COLO668 (cell line): ENCODE measurements around the gene TNS1.
A peak's percentile ranks its signal among the peaks of the same experiment; 100 is the strongest.

Experiments used
- DNase-seq: peaks from one replicate; lab custom pipeline; 2025; ENCODE audit not compliant: unreplicated experiment; lab: John Stamatoyannopoulos, UW

Gene TNS1

GRCh38 chr2:217964275-217965161 is 38.3 kb downstream of the TNS1 start:
- no peak for DNase-seq

GRCh38 chr2:217960351-217960750 is 42.4 kb downstream of the TNS1 start:
- no peak for DNase-seq

DNA sequence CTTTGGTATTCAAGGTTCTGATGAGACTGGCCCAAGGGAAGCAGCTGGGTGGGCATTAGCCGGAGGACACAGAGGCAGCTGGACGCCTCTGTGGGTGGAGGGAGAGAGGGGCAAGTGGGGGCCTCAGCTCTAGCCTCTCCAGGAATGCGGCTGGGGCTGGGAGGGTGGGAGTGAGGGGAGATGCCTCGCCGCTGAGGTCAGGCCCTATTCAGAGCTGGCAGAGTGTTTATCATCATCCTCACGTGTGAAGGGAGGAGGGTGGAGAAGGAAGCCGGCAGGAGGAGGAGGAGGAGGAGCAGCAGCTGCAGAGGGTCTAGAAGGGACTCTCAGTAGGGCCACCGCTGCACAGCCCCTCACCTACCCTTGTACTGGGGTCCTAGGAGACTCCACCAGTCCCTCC is 43.1 kb downstream of the TNS1 start:
- DNase-seq = no peak

DNA sequence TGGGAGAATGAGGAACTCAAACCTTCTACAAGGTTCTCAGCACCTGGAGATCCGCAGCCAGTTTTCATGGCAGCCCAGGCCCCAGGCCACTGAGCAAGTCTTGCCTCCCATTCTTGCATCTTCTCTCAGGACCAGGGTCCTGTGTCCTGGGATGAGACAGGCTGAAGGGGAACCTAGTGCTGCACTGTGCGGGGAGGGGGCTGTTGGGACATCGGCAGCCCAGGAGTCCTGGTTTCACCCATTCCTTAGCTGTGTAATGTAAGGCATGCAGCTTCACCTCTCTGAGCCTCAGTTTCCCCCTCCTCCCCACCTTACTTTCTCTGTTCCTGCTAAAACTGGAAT is 43.9 kb downstream of the TNS1 start:
- no peak for DNase-seq

- no peak for DNase-seq
These were observed 44.5 kb downstream of the TNS1 start for GRCh38 chr2:217958206-217958883.

- DNase-seq = no peak
These were observed 46.0 kb downstream of the TNS1 start for GRCh38 chr2:217956586-217957457.

DNA sequence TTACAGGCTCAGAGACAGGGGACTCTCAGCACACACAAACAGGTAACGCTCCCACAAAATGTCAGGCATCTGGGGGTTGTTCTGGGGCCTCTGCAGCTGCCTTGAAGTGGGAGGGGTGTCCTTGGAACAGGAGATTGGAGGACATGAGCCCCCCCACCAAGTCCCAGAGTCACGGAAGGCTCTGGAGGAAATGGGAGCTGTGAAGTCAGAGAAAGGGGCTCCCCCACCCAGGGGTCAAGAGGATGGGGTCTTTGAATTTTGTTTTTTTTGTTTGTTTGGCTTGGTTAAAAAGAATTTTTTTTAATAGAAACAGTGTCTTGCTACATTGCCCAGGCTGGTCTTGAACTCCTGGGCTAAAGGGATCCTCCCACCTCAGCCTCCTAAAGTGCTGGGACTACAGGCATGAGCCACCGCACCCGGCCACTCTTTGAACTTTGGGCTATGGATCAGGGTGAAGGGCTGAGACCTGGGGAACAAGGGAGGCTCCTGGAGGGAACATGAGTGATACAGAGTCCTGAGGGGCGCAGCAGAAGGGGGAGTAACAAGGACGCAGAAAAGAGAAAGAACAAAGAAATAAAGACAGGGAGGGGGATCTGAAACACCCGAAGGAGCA is 46.8 kb downstream of the TNS1 start:
- DNase-seq = no peak

DNA sequence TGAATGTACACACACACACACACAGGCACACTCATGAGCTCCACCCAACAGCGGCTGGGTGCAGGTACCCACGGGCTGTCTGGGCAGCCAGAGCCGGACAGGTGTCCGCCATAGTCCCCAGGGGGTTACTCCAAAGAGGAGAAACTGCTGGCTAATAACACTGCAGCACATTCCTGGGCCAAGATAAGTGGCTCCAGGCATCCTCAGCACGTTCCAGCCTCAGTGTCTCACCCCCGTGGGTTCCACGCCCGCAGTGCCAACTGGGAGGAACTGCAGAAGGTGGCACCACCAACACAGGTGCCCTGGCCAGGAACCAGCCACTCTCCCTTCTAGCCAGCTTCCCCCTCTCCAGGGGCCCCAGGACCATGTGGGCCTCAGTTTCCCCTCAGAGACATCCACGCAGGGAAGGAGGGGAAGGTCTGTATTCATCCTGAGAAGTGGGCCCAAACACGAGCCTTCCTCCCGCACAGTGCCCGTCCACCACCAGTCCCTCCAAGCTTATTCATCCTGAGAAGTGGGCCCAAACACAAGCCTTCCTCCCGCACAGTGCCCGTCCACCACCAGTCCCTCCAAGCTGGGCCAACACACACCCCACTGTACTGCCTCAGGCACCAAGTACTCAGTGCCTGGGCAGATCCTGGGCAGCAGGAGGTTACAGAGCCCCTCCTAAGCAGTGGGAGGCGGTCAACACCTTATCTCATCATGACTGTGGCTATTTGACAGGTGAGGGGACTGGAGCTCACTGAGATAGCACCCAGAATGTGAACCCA is 47.6 kb downstream of the TNS1 start:
- no peak for DNase-seq

DNA sequence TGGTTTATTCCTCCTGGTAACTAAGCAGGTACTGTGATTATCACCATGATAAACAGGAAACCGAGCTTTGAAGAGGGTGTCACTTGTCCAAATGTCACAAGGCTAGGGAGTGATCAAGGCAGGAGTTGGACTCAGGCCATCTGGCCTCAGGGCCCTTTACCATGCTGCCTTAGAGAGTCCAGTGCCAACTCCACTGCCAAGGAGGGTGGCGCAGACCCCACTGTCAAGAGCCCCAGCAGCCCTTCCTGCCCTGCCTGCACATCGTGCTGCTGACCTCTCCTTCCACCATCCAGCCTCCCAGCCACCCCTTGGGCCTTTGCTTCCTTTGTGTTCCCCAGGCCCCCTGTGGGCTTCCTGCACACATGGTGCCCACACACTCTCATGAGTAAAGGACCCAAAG is 48.3 kb downstream of the TNS1 start:
- DNase-seq = peak; percentile 55

DNA sequence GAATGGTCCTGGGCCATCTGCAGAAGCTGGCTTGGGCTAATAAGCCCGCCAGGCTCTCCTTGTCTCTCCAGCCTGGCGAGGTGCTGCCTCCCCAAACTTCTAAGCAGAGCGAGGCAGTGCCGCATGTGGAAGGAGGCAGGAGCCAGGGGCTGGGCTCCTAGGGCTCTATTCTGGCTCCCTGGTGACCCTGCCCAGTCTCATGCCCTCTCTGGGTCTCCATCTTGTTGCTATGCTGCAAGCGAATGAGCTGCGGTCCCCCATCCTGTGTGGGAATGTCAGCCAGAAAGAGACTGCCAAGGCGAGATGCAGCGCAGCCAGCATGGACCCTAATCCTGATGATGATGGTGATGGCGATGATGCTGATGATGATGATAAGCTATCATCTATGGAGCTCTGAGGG is 48.7 kb downstream of the TNS1 start:
- no peak for DNase-seq

DNA sequence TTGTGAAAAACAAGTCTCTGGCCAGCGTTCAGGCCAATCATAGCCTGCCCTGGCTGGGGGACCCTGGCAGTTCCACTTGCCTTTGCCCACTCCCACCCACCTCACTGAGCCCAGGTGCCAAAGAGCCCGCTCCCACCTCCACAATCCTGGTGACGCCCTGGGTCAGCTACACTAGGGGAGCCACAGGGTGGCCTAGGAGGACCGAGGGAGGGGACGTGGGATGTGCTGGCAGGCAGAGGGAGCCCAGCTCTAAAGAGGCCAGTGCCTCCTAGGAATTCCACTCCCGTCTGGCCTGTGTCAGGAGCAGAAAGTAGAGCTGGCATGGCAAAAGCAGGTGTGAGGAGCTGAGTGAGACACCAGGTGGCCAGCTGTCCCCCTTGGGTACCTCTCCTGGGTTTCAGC is 49.3 kb downstream of the TNS1 start:
- DNase-seq = no peak

- DNase-seq = no peak
These were observed 49.7 kb downstream of the TNS1 start for GRCh38 chr2:217953011-217953481.

DNA sequence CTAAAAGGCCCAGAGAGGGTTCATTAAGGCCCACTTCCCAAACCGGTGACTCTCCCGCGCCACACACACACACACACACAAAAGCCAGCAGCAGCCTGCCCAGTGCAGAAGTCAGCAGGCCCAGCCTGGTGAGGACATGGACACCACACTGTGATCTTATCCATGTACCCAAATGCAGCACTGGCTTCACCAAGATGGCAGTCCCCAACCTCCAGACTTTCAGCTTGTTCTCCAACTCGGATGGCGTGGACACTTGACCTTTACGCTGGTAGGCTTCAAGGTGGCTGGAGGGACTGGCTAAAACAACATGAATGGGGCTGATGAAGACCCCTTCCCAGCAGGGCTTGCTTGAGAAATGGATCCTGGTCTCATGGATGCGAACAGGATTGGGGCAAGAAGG is 50.4 kb downstream of the TNS1 start:
- DNase-seq = no peak

GRCh38 chr2:217951521-217952247 is 51.1 kb downstream of the TNS1 start:
- DNase-seq = no peak

GRCh38 chr2:217951091-217951490 is 51.7 kb downstream of the TNS1 start:
- no peak for DNase-seq

GRCh38 chr2:217950401-217950871 is 52.4 kb downstream of the TNS1 start:
- no peak for DNase-seq

- DNase-seq = no peak
These were observed 53.3 kb downstream of the TNS1 start for GRCh38 chr2:217949447-217949846.

GRCh38 chr2:217948897-217949296 is 53.9 kb downstream of the TNS1 start:
- no peak for DNase-seq

GRCh38 chr2:217948351-217948791 is 54.4 kb downstream of the TNS1 start:
- DNase-seq = no peak
